ENCODE results near the gene PNMA6E.

Gene PNMA6E

DNA sequence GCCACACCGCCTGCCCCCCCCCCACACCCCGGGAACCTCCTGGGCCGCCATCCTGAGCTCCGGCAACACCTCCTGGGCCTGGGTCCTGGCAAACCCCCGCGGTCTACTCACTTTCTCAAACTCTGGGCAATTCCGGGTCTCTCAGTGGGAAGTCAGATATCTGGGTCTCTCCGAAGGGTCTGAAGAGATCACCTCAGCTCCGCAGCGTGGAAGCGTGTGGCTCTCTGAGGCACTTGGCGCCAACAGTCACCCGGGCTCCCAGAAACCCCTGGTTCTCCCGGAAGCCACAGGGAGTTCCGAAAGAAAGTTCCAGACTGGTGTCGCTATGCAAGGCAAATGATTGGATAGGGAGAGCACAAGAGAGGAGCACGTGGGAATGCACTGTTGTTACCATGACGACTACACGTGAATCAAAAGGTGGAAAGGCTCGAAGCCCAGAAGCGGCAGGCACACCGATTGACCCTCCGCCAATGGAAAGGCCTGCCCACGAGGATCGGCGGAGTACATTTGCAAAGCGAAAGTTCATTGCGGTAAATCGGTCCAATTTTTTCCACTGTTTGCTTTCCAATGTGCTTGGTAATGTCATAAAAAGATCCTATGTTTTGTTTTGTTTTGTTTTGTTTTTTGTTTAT is at the start of gene PNMA6E:
Gene PNMA6E, minus strand, starts transcription at position 218 of the 632 bp plus-strand sequence. CDS start 2,501 bp downstream, outside the sequence.
- H3K4me3 ChIP-seq (ENCODE audit: low read depth, low read length) = no peak within 1 kb of the TSS
- no peaks in the 10 kb centered on the region for H3K4me1 ChIP-seq (ENCODE audit: control insufficient read depth, insufficient read depth, low read length)
- CTCF ChIA-PET = no interaction called here
- H3K27ac ChIP-seq (ENCODE audit: extremely low read depth, low read depth, low read length) = no peak within 1 kb of the TSS
- TF ChIP-seq YY2 (tag by site-specific recombination; IDR thresholded peaks at IDR 0.05) = no peak
- TF ChIP-seq ZNF223 (tag by site-specific recombination; IDR thresholded peaks at IDR 0.05) = no peak
- no peak for TF ChIP-seq BCL11A (tag by site-specific recombination; IDR thresholded peaks at IDR 0.05; ENCODE audit: low read depth)
- TF ChIP-seq, protein P1, sequence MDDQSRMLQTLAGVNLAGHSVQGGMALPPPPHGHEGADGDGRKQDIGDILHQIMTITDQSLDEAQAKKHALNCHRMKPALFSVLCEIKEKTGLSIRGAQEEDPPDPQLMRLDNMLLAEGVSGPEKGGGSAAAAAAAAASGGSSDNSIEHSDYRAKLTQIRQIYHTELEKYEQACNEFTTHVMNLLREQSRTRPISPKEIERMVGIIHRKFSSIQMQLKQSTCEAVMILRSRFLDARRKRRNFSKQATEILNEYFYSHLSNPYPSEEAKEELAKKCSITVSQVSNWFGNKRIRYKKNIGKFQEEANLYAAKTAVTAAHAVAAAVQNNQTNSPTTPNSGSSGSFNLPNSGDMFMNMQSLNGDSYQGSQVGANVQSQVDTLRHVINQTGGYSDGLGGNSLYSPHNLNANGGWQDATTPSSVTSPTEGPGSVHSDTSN (CRISPR knock-in tag; IDR thresholded peaks at IDR 0.05) = no peak
- TF ChIP-seq ZNF266 (tag by site-specific recombination; IDR thresholded peaks at IDR 0.05; ENCODE audit: low read depth) = no peak
- no peaks in the 10 kb centered on the region for H3K36me3 ChIP-seq (ENCODE audit: control insufficient read depth in 2 of 2, insufficient read depth in 1 of 2, low read length in 2 of 2)
- POLR2A ChIA-PET = no interaction called here
- no peaks in the 10 kb centered on the region for H3K9me3 ChIP-seq (ENCODE audit: control insufficient read depth, insufficient read depth, low read depth, low read length)

DNA sequence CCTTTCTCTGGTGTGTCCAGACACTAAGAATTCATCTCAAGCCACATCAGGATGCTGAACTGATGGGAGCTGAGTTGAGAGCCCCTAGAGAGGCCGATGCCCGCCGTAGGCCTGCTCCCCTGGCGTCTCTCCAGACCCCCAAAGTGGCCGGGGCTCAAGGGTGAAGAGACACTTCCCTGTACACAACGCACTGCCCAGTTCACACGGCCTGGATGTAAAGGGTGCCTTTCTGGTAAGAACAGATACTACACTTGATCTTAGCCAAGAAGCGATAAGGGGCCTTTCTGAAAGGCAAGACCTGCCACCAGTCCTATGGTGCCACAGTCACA is 49.8 kb upstream of the PNMA6E start:
- Histone ChIP-seq H3K4me1 (ENCODE audit: control insufficient read depth, insufficient read depth, low read length) (no peaks in the 10 kb centered on the region), H3K36me3 (ENCODE audit: control insufficient read depth in 2 of 2, insufficient read depth in 1 of 2, low read length in 2 of 2) (peaks cover 0 to 30% of the 10 kb centered on the region in 2 experiments; a peak in 2 of 3 replicates), H3K4me3 (ENCODE audit: low read depth, low read length) (no peak overlapping the region), H3K9me3 (ENCODE audit: control insufficient read depth, insufficient read depth, low read depth, low read length) (no peaks in the 10 kb centered on the region), H3K27ac (ENCODE audit: extremely low read depth, low read depth, low read length) (no peak overlapping the region)
- TF ChIP-seq ZNF621 (tag by site-specific recombination; IDR thresholded peaks at IDR 0.05) = no peak
- TF ChIP-seq, protein P2, sequence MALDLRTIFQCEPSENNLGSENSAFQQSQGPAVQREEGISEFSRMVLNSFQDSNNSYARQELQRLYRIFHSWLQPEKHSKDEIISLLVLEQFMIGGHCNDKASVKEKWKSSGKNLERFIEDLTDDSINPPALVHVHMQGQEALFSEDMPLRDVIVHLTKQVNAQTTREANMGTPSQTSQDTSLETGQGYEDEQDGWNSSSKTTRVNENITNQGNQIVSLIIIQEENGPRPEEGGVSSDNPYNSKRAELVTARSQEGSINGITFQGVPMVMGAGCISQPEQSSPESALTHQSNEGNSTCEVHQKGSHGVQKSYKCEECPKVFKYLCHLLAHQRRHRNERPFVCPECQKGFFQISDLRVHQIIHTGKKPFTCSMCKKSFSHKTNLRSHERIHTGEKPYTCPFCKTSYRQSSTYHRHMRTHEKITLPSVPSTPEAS (tag by site-specific recombination; IDR thresholded peaks at IDR 0.05) = no peak
- no peak for TF ChIP-seq ZNF391 (tag by site-specific recombination; IDR thresholded peaks at IDR 0.05; ENCODE audit: borderline replicate concordance, low read depth)
- no peak for TF ChIP-seq GLIS2 (tag by site-specific recombination; IDR thresholded peaks at IDR 0.05)
- no peak for TF ChIP-seq ZNF747 (tag by site-specific recombination; IDR thresholded peaks at IDR 0.05)
- TF ChIP-seq ZNF555 (tag by site-specific recombination; conservative IDR thresholded peaks at IDR 0.05) = no peak
- no peak for TF ChIP-seq ZNF629 (tag by site-specific recombination; IDR thresholded peaks at IDR 0.05)
- TF ChIP-seq KLF10 (tag by site-specific recombination; IDR thresholded peaks at IDR 0.05) = no peak
- TF ChIP-seq ZNF654 (tag by site-specific recombination; IDR thresholded peaks at IDR 0.05; ENCODE audit: low read depth) = no peak
- TF ChIP-seq ZNF274 (IDR thresholded peaks at IDR 0.05; ENCODE audit: low read length) = no peak
- no peak for TF ChIP-seq ZNF274 (tag by site-specific recombination; IDR thresholded peaks at IDR 0.05; ENCODE audit: borderline replicate concordance)
- TF ChIP-seq ZNF311 (tag by site-specific recombination; IDR thresholded peaks at IDR 0.05; ENCODE audit: borderline replicate concordance) = no peak
- TF ChIP-seq MYNN (tag by site-specific recombination; IDR thresholded peaks at IDR 0.05; ENCODE audit: borderline replicate concordance) = no peak
- no peak for TF ChIP-seq KLF7 (tag by site-specific recombination; IDR thresholded peaks at IDR 0.05; ENCODE audit: borderline replicate concordance)
- no peak for TF ChIP-seq ZNF791 (tag by site-specific recombination; IDR thresholded peaks at IDR 0.05)
- no peak for TF ChIP-seq YY1 (tag by site-specific recombination; IDR thresholded peaks at IDR 0.05)
- no peak for TF ChIP-seq ZNF600 (tag by site-specific recombination; IDR thresholded peaks at IDR 0.05)
- TF ChIP-seq ZNF184 (tag by site-specific recombination; IDR thresholded peaks at IDR 0.05) = no peak
- TF ChIP-seq SP7 (tag by site-specific recombination; IDR thresholded peaks at IDR 0.05) = no peak
- POLR2A ChIA-PET = no interaction called here
- CTCF ChIA-PET = interaction anchor here (0.6 kb wide), 1 partner anchor 65 kb away, joined by 3 read pairs; no protein-coding TSS in a partner anchor

All from HEK293 (cell line).